K562 (cell line): Measurements from ENCODE around the gene VPS16.

Source experiments
- BRF1 ChIP-seq: IDR thresholded peaks from 3 replicates; pipeline ENCODE4 v1.6.1; 2011; ENCODE audit warnings: borderline replicate concordance, mild to moderate bottlenecking; ENCODE audit not compliant: insufficient read length; ENCODE audit errors: extremely low read depth
- HMG20A ChIP-seq: fragments of 450-650 bp; formaldehyde crosslinking; conservative IDR thresholded peaks from 2 replicates; pipeline ENCODE4 v1.4.0; 2020; ENCODE audit warnings: mild to moderate bottlenecking, mixed read lengths
- LARP7 ChIP-seq: fragments of 450-650 bp; IDR thresholded peaks from 2 replicates; pipeline ENCODE4 v1.6.1; 2016
- POLR2A ChIP-seq: fragments of 450-650 bp; conservative IDR thresholded peaks from 2 replicates; pipeline ENCODE4 v1.6.1; 2016
- ZNF134 ChIP-seq: fragments of 250-450 bp; sonication (Bioruptor Pico); conservative IDR thresholded peaks from 2 replicates; pipeline ENCODE4 v1.4.0; 2020
- TF ChIP-seq, protein P1 (sequence below), 3 experiments: IDR thresholded peaks in 2 of 3; conservative IDR thresholded peaks in 1 of 3; 2 replicates each; pipeline ENCODE4 v1.5.1; 2011 to 2012; ENCODE audit warnings: low read length in 3 of 3, mild to moderate bottlenecking in 3 of 3, control low read depth in 2 of 3, improper control_type of control experiment in 1 of 3, inconsistent platforms in 1 of 3, low read depth in 1 of 3, mixed read lengths in 1 of 3, moderate library complexity in 1 of 3; ENCODE audit not compliant: insufficient read depth in 2 of 3

DNA sequence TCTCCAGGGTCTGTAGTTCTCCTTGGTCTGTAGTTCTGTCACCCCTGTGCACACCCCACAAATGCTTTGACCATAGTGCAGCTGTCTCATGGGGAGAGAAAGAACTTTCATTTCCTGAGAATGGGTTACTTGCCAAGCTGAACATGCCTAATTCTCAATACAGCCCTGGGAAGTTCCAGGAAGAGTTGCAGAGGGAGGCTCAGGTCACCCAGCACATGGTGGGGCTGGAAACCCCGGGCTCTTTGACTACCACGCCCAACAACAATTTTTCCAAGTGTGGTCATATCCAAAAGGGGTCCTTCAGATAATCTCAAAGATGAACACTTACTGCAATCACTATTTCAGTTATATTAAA lies 30.5 kb downstream of the VPS16 start:
- TF ChIP-seq, protein P1, sequence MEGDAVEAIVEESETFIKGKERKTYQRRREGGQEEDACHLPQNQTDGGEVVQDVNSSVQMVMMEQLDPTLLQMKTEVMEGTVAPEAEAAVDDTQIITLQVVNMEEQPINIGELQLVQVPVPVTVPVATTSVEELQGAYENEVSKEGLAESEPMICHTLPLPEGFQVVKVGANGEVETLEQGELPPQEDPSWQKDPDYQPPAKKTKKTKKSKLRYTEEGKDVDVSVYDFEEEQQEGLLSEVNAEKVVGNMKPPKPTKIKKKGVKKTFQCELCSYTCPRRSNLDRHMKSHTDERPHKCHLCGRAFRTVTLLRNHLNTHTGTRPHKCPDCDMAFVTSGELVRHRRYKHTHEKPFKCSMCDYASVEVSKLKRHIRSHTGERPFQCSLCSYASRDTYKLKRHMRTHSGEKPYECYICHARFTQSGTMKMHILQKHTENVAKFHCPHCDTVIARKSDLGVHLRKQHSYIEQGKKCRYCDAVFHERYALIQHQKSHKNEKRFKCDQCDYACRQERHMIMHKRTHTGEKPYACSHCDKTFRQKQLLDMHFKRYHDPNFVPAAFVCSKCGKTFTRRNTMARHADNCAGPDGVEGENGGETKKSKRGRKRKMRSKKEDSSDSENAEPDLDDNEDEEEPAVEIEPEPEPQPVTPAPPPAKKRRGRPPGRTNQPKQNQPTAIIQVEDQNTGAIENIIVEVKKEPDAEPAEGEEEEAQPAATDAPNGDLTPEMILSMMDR (IDR thresholded peaks at IDR 0.05 in 2 of 3, conservative IDR thresholded peaks at IDR 0.05 in 1 of 3; ENCODE audit: insufficient read depth in 2 of 3, low read depth in 1 of 3, low read length in 3 of 3): no peak
- TF ChIP-seq HMG20A (CRISPR knock-in tag): no peak
- TF ChIP-seq LARP7: no peak
- no peak for TF ChIP-seq ZNF134 (CRISPR knock-in tag)
- no peak for TF ChIP-seq BRF1
- TF ChIP-seq POLR2A: no peak
